HAP-1 (cell line): Measurements from ENCODE around the gene GAK.

Experiments
- DNase-seq, 2 experiments: peaks; one replicate each; pipeline ENCODE4 v3.0.0-alpha.2; 2016 to 2020; ENCODE audit warnings: low spot score in 2 of 2
- H3K27me3 ChIP-seq: fragments of 250-450 bp; sonication (Bioruptor Pico); 2 replicates; pipeline ENCODE4 v1.5.1; 2020; ENCODE audit warnings: low read depth, mild to moderate bottlenecking, moderate library complexity
- H3K36me3 ChIP-seq: fragments of 250-450 bp; sonication (Bioruptor Pico); replicated peaks from 2 replicates; pipeline ENCODE4 v1.5.1; 2020; ENCODE audit warnings: mild to moderate bottlenecking
- H3K4me1 ChIP-seq: fragments of 250-450 bp; sonication (Bioruptor Pico); 2 replicates; pipeline ENCODE4 v1.5.1; 2020; ENCODE audit warnings: mild to moderate bottlenecking
- H3K4me3 ChIP-seq: fragments of 250-450 bp; sonication (Bioruptor Pico); 2 replicates; pipeline ENCODE4 v1.5.1; 2020; ENCODE audit warnings: mild to moderate bottlenecking, moderate library complexity
- H3K9me3 ChIP-seq: fragments of 250-450 bp; sonication (Bioruptor Pico); 2 replicates; pipeline ENCODE4 v1.5.1; 2020; ENCODE audit warnings: mild to moderate bottlenecking, moderate library complexity
- in situ Hi-C: fragments of 300-500 bp; cut with MboI; formaldehyde crosslinking; loops from 3 replicates; pipeline ENCODE4 v1.14.3; 2020; ENCODE audit warnings: low sequenced_read_pairs, inconsistent platforms, mixed read lengths

Gene GAK

DNA sequence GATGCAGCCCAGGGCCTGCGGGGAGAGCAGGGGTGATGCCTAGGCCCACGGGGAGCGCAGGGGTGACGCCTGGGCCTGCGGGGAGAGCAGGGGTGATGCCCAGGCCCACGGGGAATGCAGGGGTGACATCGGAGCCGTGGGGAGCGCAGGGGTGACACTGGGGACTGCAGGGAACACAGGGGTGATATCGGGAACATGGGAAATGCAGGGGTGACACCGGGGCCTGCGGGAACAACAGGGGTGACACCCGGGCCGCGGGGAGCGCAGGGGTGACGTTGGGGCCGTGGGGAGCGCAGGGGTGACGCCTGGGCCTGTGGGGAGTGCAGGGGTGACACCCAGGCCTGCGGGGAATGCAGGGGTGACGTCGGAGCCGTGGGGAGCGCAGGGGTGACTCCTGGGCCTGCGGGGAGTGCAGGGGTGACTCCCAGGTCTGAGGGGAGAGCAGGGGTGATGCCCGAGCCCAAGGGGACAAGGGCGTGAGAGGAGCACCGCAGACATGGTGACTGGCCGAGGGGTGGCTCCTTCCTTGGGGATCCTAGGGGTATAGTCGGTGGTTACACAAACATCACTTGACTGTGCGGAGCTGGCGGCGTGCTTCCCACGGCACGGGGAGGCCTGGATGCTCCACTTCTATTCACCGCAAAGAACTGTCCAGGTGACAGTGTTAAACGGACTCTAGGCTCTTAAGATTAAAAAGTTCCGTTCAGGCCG lies 38.0 kb downstream of the GAK start:
- no peak for DNase-seq
- H3K4me3 ChIP-seq, result no peak overlapping the region
- H3K27me3 ChIP-seq, result no peaks in the 10 kb centered on the region
- H3K4me1 ChIP-seq, result no peaks in the 10 kb centered on the region
- no peaks in the 10 kb centered on the region for H3K9me3 ChIP-seq
- H3K36me3 ChIP-seq, result peaks cover 12% of the 10 kb centered on the region
- in situ Hi-C loops, result no loop called here

GRCh38 chr4:893276-893994 lies 38.7 kb downstream of the GAK start:
- DNase-seq, result no peak
- peaks cover 19% of the 10 kb centered on the region for H3K36me3 ChIP-seq
- in situ Hi-C loops, result no loop called here

GRCh38 chr4:892780-893179 lies 39.3 kb downstream of the GAK start:
- Histone ChIP-seq H3K4me1 (no peaks in the 10 kb centered on the region), H3K27me3 (no peaks in the 10 kb centered on the region), H3K4me3 (no peak overlapping the region), H3K36me3 (peaks cover 24% of the 10 kb centered on the region), H3K9me3 (no peaks in the 10 kb centered on the region)
- DNase-seq, result no peak
- in situ Hi-C loops, result no loop called here

More at GRCh38 chr4:893276-893994, 38.7 kb downstream of the GAK start:
- Histone ChIP-seq H3K9me3 (no peaks in the 10 kb centered on the region), H3K4me1 (no peaks in the 10 kb centered on the region), H3K4me3 (no peak overlapping the region), H3K27me3 (no peaks in the 10 kb centered on the region)

DNA sequence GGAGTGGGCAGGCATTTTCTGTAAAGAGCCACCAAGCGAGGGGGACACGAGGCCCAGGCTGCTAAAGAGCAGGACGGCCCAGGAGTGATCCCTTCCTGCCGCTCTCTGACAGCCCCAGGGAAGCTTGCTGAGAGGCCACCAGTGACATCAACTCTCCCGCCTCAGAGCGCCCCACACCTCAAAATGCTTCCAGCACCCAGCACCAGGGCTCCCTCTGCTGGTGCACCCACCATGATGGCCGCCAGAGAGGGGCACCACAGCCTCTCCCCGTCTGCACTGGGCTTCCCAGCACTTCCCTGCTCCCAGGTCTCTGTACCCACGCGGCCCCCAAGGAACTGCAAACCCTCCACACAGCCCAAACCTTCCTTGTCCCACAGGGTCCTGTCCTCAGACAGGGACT lies 40.4 kb downstream of the GAK start:
- H3K27me3 ChIP-seq, result no peaks in the 10 kb centered on the region
- in situ Hi-C loops, result no loop called here
- peaks cover 19% of the 10 kb centered on the region for H3K36me3 ChIP-seq
- H3K9me3 ChIP-seq, result no peaks in the 10 kb centered on the region
- peak in 1 of 2 experiments; percentile 35 for DNase-seq
- no peaks in the 10 kb centered on the region for H3K4me1 ChIP-seq
- H3K4me3 ChIP-seq, result no peak overlapping the region

GRCh38 chr4:890036-890695 lies 42.0 kb downstream of the GAK start:
- no peak overlapping the region for H3K4me3 ChIP-seq
- DNase-seq, result no peak
- H3K4me1 ChIP-seq, result no peaks in the 10 kb centered on the region
- H3K27me3 ChIP-seq, result no peaks in the 10 kb centered on the region
- peaks cover 12% of the 10 kb centered on the region for H3K36me3 ChIP-seq
- in situ Hi-C loops, result no loop called here
- no peaks in the 10 kb centered on the region for H3K9me3 ChIP-seq

- Histone ChIP-seq H3K9me3 (no peaks in the 10 kb centered on the region), H3K36me3 (peaks cover 12% of the 10 kb centered on the region), H3K4me3 (no peak overlapping the region), H3K27me3 (no peaks in the 10 kb centered on the region), H3K4me1 (no peaks in the 10 kb centered on the region)
- DNase-seq, result no peak
- in situ Hi-C loops, result no loop called here
These were observed 42.6 kb downstream of the GAK start for GRCh38 chr4:889516-889915.

DNA sequence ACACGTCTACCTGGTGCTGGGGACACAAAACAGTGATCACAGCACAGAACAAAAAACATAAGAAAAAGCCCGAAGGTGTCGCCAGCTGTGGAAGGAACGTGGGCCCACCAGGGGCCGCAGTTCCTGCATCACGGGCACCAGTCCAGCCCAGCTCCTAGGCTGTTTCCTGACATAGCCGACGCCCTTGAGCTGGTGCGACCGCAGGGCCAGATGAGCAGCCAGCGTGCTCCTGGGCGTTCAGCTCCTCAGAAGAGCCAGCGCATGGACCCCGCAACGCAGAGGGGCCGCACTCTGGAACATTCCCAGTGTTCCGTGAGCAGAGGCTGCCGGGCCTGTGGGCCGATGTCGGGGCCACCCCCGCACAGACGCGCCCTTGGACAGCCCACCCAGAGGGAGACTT lies 44.1 kb downstream of the GAK start:
- Histone ChIP-seq H3K27me3 (no peaks in the 10 kb centered on the region), H3K4me3 (no peak overlapping the region), H3K4me1 (no peaks in the 10 kb centered on the region), H3K9me3 (no peaks in the 10 kb centered on the region), H3K36me3 (peaks cover 18% of the 10 kb centered on the region)
- in situ Hi-C loops, result no loop called here
- DNase-seq, result no peak

DNA sequence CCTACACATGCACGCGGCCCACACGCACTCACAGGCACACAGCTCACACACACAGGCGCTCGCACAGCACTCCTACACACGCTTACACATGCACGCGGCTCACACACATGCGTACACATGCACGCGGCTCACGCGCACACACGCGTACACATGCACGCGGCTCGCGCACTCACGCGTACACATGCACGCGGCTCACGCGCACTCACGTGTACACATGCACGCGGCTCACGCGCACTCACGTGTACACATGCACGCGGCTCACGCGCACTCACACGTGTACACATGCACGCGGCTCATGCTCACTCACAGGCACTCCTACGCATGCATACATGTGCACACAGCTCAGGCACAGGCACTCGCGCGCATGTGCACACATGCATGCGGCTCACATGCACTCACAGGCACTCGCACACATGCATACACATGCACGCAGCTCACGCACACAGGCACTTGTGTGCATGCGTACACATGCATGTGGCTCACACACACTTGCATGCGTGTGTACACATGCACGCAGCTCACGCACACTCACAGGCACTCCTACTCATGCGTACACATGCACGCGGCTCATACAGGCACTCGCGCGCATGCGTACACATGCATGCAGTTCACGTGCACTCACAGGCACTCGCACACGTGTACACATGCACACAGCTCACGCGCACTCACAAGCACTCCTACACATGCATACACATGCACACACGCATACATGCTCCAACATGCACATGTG lies 44.9 kb downstream of the GAK start:
- DNase-seq, result no peak
- H3K36me3 ChIP-seq, result peaks cover 24% of the 10 kb centered on the region
- H3K4me1 ChIP-seq, result no peaks in the 10 kb centered on the region
- no peaks in the 10 kb centered on the region for H3K27me3 ChIP-seq
- H3K4me3 ChIP-seq, result no peak overlapping the region
- in situ Hi-C loops, result no loop called here
- H3K9me3 ChIP-seq, result no peaks in the 10 kb centered on the region

DNA sequence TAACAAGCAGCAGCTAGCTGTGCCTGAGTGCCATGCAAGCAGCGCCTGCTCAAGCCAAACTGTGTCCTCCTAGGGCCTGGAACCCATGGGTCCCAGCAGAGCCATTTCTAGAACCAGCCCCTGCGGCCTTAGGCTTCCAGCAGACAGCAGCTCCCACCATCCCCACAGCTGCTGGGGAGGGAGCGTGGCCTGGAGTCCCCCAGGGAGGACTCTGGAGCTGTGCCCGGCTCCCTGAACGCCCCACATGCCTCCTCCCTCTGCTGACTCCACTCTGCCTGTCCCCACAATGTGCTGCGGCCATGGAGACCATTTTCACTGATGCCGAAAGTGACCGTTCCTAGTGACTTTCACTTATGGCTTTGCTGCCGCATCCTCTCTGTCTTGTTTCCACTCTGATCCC lies 45.9 kb downstream of the GAK start:
- H3K4me3 ChIP-seq, result no peak overlapping the region
- H3K27me3 ChIP-seq, result no peaks in the 10 kb centered on the region
- in situ Hi-C loops, result no loop called here
- no peaks in the 10 kb centered on the region for H3K4me1 ChIP-seq
- H3K9me3 ChIP-seq, result no peaks in the 10 kb centered on the region
- DNase-seq, result no peak
- H3K36me3 ChIP-seq, result peaks cover 33% of the 10 kb centered on the region

DNA sequence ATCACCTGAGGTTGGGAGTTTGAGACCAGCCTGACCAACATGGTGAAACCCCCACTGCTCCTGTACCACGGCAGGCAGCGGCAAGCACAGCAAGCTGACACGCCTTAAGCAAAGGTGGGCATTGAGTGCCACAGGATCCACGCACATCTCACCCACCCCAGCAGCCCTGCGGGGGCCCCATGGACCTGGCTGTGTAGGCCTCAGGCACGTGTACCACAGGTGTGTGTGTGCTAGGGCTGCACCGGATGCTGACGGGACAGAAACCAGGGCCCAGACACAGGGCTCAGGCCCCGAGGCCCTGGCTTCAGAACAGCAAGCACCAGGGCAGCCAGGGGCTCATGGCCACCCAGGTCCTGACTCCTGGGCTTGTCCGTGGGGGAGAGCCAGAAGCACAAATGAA lies 46.8 kb downstream of the GAK start:
- Histone ChIP-seq H3K4me3 (no peak overlapping the region), H3K36me3 (peaks cover 34% of the 10 kb centered on the region), H3K27me3 (no peaks in the 10 kb centered on the region), H3K4me1 (no peaks in the 10 kb centered on the region), H3K9me3 (no peaks in the 10 kb centered on the region)
- in situ Hi-C loops, result no loop called here
- DNase-seq, result no peak

DNA sequence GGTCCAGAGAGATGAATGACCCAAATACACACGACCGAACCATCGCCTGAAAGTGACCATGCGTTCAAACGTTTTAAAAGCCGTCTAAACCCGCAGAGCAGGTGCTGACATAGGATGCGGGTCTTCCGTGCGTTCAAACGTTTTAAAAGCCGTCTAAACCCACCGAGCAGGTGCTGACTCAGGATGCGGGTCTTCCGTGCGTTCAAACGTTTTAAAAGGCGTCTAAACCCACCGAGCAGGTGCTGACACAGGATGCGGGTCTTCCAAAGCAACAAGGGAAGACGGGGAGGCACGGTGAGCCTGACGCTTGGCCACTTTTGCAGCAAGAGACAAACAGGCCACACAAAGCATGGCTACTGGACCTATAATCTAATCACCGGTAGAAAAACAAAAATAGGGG lies 47.2 kb downstream of the GAK start:
- no peaks in the 10 kb centered on the region for H3K27me3 ChIP-seq
- no peaks in the 10 kb centered on the region for H3K9me3 ChIP-seq
- no peak for DNase-seq
- no peaks in the 10 kb centered on the region for H3K4me1 ChIP-seq
- in situ Hi-C loops, result no loop called here
- H3K36me3 ChIP-seq, result peaks cover 34% of the 10 kb centered on the region
- H3K4me3 ChIP-seq, result no peak overlapping the region

DNA sequence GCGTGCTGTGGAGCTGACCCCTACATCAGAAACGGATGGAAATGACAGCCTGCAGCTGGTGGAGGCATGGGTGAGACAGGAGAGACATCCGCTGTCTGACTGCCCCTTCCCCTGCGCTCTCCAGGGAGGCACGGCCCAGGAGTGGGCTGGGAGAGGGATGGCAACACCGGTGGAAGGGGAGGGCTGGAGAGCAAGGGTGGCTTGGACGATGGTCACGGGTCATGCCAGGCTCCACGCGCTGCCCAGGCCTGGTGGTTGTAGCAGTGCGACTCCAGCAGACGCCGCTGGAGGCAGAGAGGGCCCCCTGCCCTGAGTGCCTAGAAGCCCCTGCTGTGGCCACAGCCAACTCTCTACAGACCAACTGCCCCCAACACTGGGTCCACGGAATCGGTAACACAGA lies 47.9 kb downstream of the GAK start:
- Histone ChIP-seq H3K27me3 (no peaks in the 10 kb centered on the region), H3K4me1 (no peaks in the 10 kb centered on the region), H3K4me3 (no peak overlapping the region), H3K9me3 (no peaks in the 10 kb centered on the region), H3K36me3 (peaks cover 34% of the 10 kb centered on the region)
- DNase-seq, result no peak
- in situ Hi-C loops, result no loop called here

DNA sequence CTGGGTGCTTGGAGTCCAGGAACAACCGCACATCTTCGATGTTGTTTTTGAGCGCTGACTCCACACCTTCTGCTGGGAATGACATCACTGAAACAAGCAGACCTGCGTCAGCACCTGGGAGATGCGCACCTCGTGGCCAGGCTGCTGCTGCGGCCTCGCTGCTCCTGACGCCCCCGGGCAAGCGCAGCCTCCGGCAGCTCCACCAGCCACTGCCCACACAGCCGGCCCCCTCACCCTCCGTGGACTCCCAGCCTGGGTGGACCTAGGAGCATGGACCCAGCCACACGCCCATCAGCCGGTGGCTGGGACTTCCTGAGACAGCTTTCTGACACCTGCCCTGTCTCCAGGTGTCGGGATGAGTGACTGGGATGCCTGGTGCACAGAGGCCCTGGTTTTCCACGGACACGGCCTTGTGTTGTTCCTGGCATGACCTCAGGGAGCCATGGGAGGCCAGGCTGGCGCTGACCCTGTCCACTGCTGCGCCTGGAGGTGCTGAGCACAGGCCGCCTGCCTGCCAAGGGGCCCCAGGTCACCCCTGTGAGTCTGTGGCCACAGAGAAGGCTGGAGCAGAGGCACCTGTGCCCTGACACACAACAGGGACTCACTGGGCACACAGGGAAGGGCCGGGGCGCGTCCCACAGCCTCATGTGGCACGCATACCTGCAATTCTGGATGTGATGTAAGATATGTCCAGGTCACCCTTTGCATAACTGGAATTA lies 48.6 kb downstream of the GAK start:
- in situ Hi-C loops, result no loop called here
- Histone ChIP-seq H3K4me1 (no peaks in the 10 kb centered on the region), H3K36me3 (peaks cover 31% of the 10 kb centered on the region), H3K9me3 (no peaks in the 10 kb centered on the region), H3K4me3 (no peak overlapping the region), H3K27me3 (no peaks in the 10 kb centered on the region)
- DNase-seq, result no peak
